HG03159 (cell line): ENCODE results near the gene ASB18.
"Not testable (repeated sequence)": the region's sequence is repeated elsewhere in the genome, so short reads cannot be mapped to it uniquely, and the experiment has no call there.

Experiments used
- ATAC-seq: cut with Tn5 transposase; IDR thresholded peaks from one replicate; pipeline ENCODE4 v1.9.1; 2021; ENCODE audit warnings: mild to moderate bottlenecking, moderate library complexity; ENCODE audit not compliant: unreplicated experiment

ASB18 gene

DNA sequence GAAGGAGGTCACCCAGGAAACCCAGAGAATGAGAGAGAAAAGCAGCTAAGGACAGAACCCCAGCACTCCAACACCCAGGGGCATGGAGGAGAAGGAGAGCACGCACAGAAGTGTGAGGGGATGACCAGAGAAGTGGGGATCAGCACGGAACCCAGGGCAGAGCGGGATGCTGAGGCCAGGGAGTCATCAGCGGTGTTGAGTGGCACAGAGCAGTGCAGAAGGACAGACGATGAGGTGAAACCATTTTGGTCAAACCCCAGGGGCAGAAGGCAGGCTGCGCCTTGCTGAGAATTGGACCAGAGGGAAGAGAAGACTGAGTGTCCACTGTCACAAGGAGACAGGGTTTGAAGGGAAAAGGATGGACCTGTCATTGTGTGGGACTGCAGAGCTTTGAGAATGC lies 23.4 kb upstream of the ASB18 start:
- no peak for ATAC-seq

DNA sequence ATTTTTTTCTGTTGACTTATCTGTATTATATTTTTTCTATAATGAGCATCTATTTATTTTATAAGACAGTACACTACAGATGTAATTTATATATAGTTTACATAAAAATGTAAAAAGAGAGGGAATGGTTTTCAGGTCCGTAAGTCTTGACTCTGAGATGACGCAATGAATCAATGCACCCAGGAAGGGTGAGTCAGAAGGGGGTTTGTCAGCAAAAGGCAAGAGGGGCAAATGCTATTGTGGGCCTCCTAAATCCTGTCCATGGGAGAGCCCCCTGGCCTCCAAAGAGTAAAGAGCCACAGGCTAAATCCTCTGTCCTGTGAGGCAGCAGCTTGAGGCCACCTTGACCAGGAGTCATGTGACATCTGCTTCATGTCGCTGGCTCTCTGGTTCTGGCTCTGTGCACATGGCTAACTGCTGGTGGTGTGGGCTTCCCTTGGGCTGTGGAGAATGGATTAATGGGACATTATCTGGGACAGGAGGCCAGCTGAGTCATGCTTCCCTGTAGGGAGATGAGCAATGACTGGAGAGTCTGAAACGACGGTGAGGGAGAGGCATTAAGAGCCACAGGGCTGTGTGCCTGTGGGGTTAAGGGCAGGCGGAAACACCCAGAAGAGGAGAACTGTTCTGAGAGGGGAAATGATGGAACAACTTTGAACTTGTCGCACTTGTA lies 22.8 kb upstream of the ASB18 start:
- no peak for ATAC-seq

DNA sequence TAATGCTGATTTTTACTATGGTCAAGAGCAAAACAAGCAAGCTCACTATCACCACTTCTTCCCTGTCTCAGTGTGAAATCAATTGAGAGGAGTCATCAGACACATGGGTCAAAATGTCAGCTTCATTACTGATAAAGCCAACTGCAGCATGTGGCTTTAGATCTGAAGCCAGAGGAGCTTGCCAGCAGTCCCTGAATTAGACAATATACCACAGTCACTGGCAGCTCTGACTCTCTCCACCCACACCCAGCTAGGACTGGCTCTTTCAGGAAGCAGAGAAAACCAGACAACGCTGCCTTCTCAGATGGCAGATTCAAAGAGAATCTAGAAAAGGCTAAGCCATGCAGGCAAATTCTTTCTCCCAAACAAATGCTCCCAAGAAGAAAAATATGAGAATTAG lies 20.0 kb upstream of the ASB18 start:
- ATAC-seq = no peak

DNA sequence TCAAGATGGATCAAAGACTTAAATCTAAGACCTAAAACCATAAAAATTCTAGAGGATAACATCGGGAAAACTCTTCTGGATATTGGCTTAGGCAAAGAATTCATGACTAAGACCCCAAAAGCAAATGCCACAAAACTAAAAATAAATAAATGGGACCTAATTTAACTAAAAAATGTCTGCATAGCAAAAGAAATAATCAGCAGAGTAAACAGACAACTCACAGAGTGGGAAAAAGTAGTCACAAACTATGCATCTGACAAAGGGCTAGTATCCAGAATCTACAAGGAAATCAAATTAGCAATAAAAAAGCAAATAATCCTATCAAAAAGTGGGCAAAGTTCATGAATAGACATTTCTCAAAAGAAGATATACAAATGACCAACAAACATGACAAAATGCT lies 18.2 kb upstream of the ASB18 start:
- ATAC-seq = no peak

DNA sequence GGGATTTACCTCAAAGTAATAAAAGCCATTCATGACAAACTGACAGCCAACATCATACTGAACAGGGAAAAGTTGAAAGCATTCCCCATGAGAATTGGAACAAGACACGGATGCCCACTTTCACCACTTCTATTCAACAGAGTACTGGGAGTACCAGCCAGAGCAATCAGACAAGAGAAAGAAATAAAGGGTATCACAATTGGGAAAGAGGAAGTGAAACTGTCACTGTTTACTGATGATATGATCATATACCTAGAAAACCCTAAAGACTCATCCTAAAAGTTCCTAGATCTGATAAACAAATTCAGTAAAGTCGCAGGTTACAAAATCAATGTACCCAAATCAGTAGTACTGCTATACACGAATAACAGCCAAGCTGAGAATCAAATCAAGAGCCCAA lies 17.2 kb upstream of the ASB18 start:
- no peak for ATAC-seq

DNA sequence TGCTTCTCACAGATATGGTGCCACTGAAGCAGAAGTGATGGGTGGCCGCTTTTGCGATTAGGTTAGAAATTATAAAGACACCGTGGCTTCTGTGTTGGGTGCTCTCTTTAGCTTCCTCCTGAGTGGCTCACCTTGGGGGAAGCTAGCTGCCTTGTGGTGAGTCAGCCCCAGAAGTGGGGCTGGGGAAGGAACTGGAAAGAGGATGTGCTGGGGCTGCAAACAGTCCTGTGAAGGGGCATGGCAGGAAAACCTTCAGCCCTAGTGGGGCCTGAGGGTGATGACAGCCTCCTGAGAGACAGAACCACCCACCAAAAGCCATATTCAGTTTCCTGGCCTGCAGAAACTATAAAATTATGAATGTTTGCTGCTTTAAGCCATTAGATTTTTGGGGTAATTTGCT lies 8.9 kb upstream of the ASB18 start:
- no peak for ATAC-seq

DNA sequence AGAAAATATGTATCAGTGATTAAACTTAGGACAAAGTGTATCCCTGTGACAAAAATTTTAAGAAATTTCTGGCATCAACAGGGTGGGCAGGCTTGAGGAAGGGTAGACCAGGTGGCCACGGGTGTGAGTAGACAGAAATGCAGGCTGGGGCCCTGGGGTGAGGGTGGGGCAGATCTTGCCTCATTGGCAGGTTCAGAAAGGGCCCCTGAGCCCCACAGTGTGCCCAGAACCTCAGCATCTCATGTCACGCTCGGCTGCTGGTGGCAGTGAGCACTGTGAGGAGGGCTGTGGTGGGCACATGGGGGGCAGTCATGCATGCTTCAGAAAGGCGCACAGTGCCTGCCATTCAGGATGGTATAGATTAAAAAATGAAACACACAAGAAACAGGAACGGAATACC lies 7.6 kb upstream of the ASB18 start:
- no peak for ATAC-seq

DNA sequence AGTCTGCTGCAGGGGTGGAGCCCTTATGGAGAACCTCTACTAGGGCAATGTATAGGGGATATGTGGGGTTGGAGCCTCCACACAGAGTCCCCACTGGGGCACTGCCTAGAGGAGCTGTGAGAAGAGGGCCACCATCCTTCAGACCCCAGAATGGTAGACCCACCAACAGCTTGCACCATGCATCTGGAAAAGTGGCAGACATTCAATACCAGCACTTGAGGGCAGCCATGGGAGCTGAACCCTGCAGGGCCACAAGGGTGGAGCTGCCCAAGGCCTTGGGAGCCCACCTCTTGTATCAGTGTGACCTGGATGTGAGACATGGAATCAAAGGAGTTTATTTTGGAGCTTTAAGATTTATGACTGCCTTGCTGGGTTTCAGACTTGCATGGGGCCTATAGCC lies 5.7 kb upstream of the ASB18 start:
- ATAC-seq = not testable (repeated sequence)

DNA sequence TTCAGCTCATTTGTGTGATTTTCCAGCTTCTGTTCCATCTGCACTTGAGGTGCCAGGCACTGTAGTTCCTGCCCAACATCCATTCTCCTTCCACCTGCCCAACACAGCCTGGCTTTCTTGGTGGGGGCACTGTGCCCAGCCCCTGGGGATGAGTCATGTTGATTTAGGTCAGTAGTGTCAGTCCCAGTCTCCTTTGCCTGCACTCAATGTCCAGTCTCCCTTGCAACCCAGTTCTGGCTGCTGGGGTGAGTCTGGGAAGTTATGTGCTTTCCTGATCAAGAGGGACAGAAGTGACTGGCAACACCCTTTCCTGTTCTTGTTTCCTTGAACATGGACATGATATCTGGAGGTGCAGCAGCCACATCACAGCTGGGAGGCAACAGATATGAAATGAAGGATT lies 1.5 kb upstream of the ASB18 start:
- no peak for ATAC-seq

DNA sequence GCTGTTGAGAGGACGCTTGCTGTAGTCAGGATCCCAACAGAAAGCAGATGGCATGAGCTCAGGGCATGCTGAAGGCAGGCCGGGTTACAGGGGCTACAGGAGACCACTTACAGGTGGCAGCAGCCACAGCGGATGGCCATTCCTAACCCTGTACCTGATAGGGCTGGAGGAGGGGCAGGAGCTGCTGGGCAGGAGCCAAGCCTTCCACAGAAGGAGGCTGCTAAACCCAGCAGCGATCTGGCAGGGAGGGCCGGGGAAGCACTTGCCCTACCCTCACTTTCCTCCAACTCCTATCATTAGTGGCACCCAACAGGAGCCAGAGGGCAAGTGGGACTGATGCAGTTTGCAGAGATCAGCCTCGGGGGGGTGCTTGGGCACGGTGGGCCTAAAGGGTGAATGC lies 2.0 kb downstream of the ASB18 start:
- no peak for ATAC-seq

DNA sequence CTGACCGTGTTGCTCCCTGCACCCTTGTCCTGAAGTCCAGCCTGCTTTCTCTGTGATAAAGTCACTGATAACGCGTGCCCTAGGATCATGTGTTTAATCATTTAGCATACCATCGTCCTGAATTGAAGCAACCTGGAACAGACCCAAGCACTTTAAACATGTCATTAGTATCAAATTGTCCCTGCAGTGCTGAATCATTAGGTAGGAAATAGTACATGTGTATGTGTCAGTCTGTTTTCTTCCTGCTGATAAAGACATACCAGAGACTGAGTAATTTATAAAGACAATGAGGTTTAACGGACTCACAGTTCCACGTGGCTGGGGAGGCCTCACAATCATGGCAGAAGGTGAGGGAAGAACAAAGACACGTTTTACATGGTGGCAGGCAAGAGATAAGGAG lies 2.8 kb downstream of the ASB18 start:
- ATAC-seq = no peak

DNA sequence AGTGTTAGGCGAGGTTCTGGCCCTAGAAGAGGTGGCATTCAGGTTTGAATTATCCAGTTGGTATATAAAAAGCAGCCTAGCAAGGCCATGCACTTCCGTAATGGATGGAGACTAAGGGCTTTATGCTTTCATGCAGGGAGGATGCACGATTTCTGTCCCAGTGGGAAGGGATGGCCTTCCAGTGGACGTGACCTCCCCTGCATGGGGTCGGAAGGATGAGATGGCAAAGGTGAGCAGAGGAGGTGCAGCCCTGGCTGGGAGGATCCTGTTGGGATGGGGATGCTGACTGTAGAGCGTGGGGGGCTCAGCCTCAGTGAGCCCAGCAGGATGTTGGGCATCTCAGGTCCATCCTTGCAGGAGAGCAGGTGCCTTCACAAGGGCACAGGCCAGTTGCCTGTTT lies 4.8 kb downstream of the ASB18 start:
- ATAC-seq = no peak

DNA sequence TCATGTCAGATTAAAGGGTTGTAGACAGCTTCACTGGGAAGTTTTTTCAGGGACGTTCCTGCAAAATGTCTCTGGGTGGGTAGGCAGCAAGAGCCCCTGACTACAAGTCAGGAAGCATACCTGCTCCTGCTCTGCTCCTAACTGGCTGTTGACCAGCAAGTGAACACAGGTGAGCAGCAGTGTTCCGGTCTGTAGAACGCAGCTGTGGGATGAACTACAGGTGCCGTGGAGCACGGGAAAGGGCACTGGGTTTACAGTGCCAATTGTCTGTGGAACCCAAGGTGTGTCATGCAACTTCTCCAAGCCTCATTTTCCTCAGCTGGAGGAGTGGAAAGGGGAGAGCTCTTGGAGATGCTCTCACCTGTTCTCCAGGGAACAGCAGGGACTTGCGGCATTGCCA lies 6.6 kb downstream of the ASB18 start:
- no peak for ATAC-seq

DNA sequence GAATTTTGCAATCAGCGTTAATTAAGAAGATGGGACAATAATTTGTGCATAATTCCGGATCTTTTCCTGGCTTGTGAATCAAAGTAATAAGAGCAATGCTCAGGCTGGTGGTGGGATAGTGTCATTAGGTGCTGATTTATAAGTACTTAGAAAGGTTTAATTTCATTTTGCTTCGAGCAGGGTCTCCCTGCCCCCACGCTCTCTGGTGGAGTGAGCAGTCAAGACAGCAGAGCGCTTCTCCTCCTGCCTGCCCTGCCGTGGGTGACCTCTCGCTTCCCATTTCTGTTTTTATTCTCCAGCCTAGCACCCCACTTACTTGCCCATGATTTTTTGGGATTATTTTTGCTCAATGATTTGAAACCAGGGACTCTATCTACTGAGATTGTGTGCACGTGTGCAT lies 7.1 kb downstream of the ASB18 start:
- no peak for ATAC-seq

DNA sequence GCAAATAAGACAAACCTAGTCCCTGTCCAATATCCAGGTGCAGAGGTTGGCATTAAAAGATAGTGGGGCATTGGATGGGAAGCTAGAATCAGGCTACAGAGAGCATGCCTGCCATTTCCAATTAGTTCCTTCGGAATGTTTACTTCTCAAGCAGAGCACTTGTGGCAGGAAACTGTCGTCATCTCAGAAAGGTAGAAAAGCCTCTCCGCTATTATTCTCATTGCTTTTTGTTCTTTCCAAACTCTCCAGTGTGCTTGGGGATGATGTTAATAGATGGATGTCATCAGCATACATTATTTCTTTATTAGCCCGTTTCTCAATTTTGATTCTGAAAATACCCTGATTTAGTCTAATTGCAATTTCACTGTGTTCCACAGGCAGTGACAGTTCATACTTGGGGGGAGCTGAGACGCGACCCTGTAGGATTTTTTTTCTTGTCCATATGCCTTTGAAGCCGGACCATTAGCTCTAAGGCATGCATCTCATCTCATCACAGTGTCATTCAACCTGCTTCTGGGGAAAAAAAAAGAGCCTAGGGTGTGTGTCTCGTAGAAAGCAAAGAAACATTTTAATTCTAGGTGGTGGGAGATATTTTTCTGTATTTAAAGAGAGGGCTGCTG lies 7.7 kb downstream of the ASB18 start:
- ATAC-seq = no peak

DNA sequence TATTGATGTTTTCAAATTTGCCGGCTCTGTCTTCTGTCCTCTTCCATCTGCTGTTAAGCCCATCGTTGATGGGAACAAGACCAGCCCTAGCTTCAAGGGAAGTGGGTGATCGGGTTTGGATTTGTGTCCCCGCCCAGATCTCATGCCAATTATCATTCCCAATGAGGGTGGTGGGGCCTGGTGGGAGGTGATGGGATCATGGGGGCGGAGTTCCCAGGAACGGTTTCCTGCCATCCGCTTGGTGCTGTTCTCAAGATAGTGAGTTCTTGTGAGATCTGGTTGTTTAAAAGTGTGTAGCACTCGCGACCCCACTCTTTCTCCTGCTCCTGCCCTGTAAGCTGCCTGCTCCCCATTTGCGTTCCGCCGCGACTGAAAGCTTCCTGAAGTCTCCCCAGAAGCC lies 9.5 kb downstream of the ASB18 start:
- ATAC-seq = no peak

DNA sequence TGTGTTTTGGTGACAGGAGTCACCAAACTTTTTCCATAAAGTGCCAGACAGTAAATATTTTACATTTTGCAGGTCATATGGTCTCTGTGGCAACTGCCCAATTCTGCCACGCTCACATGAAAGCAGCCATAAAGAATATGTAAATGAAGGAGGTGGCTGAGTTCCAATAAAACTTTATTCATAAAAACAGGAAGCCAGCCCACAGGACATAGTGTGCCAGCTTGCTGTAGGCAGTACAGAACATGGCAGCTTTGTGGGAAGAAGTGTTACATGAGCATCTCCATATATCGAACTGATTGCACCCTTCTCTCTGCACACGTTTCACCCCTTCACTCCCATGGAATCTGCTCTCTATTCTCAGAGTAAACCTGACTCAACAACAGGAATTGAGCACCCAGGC lies 10.2 kb downstream of the ASB18 start:
- no peak for ATAC-seq

DNA sequence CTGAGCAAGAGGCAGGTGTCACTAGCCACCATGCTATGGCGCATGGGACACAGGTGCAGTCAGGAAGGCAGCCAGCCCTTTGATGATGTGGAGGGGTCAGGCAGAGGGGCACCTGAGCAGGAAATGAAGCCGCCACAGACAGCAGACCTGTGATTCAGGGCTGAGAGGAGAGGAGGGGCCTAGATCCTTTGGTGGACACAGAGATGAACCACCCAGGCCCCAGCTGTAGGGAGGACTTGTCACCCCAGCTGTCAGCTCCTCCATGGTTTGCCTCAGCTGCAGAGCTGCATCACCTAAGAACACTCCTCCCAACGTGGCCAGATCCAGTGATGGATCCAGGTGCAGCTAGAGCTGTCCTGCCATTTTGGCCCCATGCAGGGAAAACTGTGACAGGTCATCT lies 11.6 kb downstream of the ASB18 start:
- no peak for ATAC-seq

DNA sequence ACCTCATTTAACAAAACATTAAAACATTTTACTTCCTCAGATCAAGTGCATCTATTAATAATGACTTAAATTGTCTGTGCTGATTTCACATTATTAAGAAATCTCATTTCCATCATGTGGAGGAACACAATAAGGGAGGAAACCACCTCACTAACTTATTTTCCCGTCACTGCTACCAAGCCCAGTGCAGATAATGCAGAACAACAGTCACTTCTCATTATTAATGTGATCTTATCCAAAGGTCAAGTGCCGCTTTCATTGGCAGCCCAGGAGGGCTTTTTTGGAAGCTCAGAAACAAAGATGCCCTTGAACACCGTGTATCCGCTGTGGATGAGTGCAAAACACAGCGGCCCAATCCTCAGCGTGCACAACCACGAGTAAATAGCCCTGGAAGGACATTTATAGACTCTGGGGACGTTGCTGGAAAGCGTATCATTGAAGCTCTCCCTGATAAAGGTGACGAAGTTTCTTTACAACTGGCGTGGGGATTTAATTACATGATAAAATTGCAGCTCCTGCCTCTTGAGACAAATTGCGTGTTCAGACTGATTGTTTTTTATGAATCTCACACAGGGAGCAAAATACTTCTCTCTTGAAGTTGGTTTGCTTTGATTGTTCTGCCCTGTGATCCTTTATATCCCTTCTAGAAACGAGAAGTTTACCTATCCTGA lies 13.2 kb downstream of the ASB18 start:
- no peak for ATAC-seq

DNA sequence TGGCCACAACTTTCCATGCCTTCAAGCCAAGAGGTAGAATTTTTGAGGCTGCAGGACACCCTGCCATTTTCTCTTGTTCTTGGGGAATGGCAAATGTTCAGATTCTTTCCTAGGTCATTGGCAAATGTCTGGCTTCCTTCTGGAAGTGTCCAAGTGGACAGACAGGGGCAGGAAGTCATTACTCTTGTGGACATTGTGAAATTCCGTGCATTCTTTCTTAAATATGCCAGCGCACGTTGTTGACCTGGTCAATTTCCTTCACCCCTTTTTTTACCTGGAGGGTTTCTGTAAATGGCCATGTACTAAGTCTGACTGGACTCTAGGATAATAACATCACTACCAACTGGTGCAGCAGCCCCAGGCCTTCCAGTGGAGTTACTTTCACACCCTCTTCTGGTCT lies 13.9 kb downstream of the ASB18 start:
- no peak for ATAC-seq

DNA sequence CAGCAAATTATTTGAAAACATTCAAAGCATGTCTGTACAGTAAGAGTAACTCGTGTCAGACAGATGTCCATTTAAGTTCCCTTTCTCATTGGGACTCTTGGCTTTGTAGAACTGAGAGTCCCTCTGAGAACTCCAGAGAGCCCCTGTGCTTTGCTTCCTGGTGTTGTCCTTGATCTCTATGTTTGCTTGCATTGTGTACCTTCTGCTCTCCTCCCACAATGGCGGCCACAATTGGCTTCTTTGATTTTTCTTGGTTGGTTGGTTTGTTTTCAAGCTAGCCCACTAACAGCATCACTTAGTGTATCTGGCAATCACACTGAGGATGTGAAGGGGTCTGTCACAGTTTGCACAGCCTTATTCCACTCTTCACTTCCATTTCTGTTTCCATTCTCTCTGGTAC lies 15.1 kb downstream of the ASB18 start:
- no peak for ATAC-seq

DNA sequence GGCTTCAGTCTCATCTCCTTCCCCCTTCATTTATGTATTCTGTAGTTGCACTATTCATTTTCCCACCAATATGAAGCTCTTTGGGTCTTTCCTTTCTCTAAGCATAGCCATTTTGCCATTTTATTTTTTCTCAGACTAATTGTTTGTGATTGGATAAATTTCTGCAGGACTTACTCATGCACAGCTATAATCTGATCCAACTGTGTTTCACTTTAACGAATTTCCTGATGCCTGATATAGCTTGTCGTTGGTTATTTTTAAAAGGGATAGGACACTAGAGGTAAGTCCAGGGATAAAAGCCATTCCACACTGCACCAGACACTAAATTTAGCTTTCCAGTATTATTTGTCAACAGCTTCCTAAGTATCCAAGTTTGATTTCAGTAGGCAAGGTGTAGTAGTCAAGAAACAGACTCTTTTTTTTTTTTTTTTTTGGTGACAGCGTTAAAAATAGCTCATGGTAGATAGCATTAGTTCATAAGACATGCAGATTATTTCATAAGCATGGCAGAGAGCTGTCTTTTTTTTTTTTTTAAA lies 17.4 kb downstream of the ASB18 start:
- ATAC-seq = no peak
